HG02588 (cell line): Measurements from ENCODE around the gene SOX1.

Source experiments
- ATAC-seq: cut with Tn5 transposase; IDR thresholded peaks from one replicate; pipeline ENCODE4 v1.9.1; 2021; ENCODE audit warnings: mild to moderate bottlenecking, moderate library complexity; ENCODE audit not compliant: unreplicated experiment

SOX1 gene

GRCh38 chr13:112071723-112072533 is 5.0 kb downstream of the SOX1 start:
- no peak for ATAC-seq

GRCh38 chr13:112072534-112073244 is 5.7 kb downstream of the SOX1 start:
- no peak for ATAC-seq

- ATAC-seq: no peak
Measured at GRCh38 chr13:112073245-112074138, 6.5 kb downstream of the SOX1 start.

- no peak for ATAC-seq
Measured at GRCh38 chr13:112074139-112074865, 7.4 kb downstream of the SOX1 start.

GRCh38 chr13:112077729-112078128 is 10.8 kb downstream of the SOX1 start:
- no peak for ATAC-seq

- no peak for ATAC-seq
Measured at GRCh38 chr13:112078216-112078615, 11.3 kb downstream of the SOX1 start.

- no peak for ATAC-seq
Measured at GRCh38 chr13:112078879-112079531, 12.1 kb downstream of the SOX1 start.

GRCh38 chr13:112079696-112080095 is 12.7 kb downstream of the SOX1 start:
- no peak for ATAC-seq

- no peak for ATAC-seq
Measured at GRCh38 chr13:112083971-112084370, 17.0 kb downstream of the SOX1 start.

GRCh38 chr13:112092453-112092852 is 25.5 kb downstream of the SOX1 start:
- no peak for ATAC-seq

- no peak for ATAC-seq
Measured at GRCh38 chr13:112095354-112095753, 28.4 kb downstream of the SOX1 start.

- ATAC-seq: no peak
Measured at GRCh38 chr13:112096959-112097358, 30.0 kb downstream of the SOX1 start.

- no peak for ATAC-seq
Measured at GRCh38 chr13:112097770-112098169, 30.8 kb downstream of the SOX1 start.

GRCh38 chr13:112098699-112099098 is 31.8 kb downstream of the SOX1 start:
- ATAC-seq: no peak

GRCh38 chr13:112101360-112101930 is 34.5 kb downstream of the SOX1 start:
- ATAC-seq: no peak

- ATAC-seq: no peak
Measured at GRCh38 chr13:112102243-112102642, 35.3 kb downstream of the SOX1 start.

- ATAC-seq: no peak
Measured at GRCh38 chr13:112103260-112103838, 36.4 kb downstream of the SOX1 start.

GRCh38 chr13:112103961-112104880 is 37.3 kb downstream of the SOX1 start:
- no peak for ATAC-seq
